ENCODE measurements around the gene DGKE. TPM values are rescaled to one million over a fixed set of nuclear protein-coding genes. Genes with fewer than 3 reads are reported as not detected.

DGKE gene
- total RNA-seq, 2 donors from 2014 or later: 7.8 to 10.5 TPM

GRCh38 chr17:56820207-56820606 lies 13.7 kb upstream of the DGKE start:
- Histone ChIP-seq H3K9me3 (no peaks in the 10 kb centered on the region), H3K4me1 (no peaks in the 10 kb centered on the region), H3K27ac (no peak overlapping the region), H3K36me3 (no peaks in the 10 kb centered on the region), H3K4me3 (no peak overlapping the region), H3K27me3 (no peaks in the 10 kb centered on the region), H3K9ac (ENCODE audit: low read depth in 2 of 2, low read length in 2 of 2) (no peak overlapping the region)
- TF ChIP-seq CTCF (IDR thresholded peaks at IDR 0.05): no peak
- DNase-seq: no peak
- intact Hi-C loops (cut with DNase I): loop anchor here (2.0 kb wide), 1 partner anchor 119 kb away; no protein-coding TSS in a partner anchor

GRCh38 chr17:56821847-56822534 lies 12.0 kb upstream of the DGKE start:
- Histone ChIP-seq H3K4me1 (no peaks in the 10 kb centered on the region), H3K9me3 (no peaks in the 10 kb centered on the region), H3K27me3 (no peaks in the 10 kb centered on the region), H3K27ac (no peak overlapping the region), H3K4me3 (no peak overlapping the region), H3K9ac (ENCODE audit: low read depth in 2 of 2, low read length in 2 of 2) (no peak overlapping the region), H3K36me3 (no peaks in the 10 kb centered on the region)
- no peak for DNase-seq
- intact Hi-C loops (cut with DNase I): loop anchor here (2.0 kb wide), 1 partner anchor 117 kb away; no protein-coding TSS in a partner anchor
- TF ChIP-seq CTCF (IDR thresholded peaks at IDR 0.05): no peak

GRCh38 chr17:56822725-56823124 lies 11.2 kb upstream of the DGKE start:
- no peaks in the 10 kb centered on the region for H3K9me3 ChIP-seq
- no peak overlapping the region for H3K27ac ChIP-seq
- intact Hi-C loops (cut with DNase I): no loop called here
- no peak for TF ChIP-seq CTCF (IDR thresholded peaks at IDR 0.05)
- H3K4me3 ChIP-seq: no peak overlapping the region
- no peak for DNase-seq
- no peaks in the 10 kb centered on the region for H3K4me1 ChIP-seq
- H3K27me3 ChIP-seq: no peaks in the 10 kb centered on the region
- no peaks in the 10 kb centered on the region for H3K36me3 ChIP-seq
- no peak overlapping the region for H3K9ac ChIP-seq (ENCODE audit: low read depth in 2 of 2, low read length in 2 of 2)

GRCh38 chr17:56823848-56824247 lies 10.1 kb upstream of the DGKE start:
- Histone ChIP-seq H3K27me3 (no peaks in the 10 kb centered on the region), H3K9me3 (no peaks in the 10 kb centered on the region), H3K36me3 (no peaks in the 10 kb centered on the region), H3K4me1 (no peaks in the 10 kb centered on the region), H3K27ac (no peak overlapping the region), H3K9ac (ENCODE audit: low read depth in 2 of 2, low read length in 2 of 2) (no peak overlapping the region), H3K4me3 (no peak overlapping the region)
- no peak for TF ChIP-seq CTCF (IDR thresholded peaks at IDR 0.05)
- intact Hi-C loops (cut with DNase I): no loop called here
- DNase-seq: peak; percentile 52

- no peak overlapping the region for H3K4me3 ChIP-seq
- H3K27me3 ChIP-seq: no peaks in the 10 kb centered on the region
- no peaks in the 10 kb centered on the region for H3K36me3 ChIP-seq
- intact Hi-C loops (cut with DNase I): no loop called here
- H3K27ac ChIP-seq: no peak overlapping the region
- DNase-seq: no peak
- no peak for TF ChIP-seq CTCF (IDR thresholded peaks at IDR 0.05)
- H3K4me1 ChIP-seq: no peaks in the 10 kb centered on the region
- no peaks in the 10 kb centered on the region for H3K9me3 ChIP-seq
- H3K9ac ChIP-seq (ENCODE audit: low read depth in 2 of 2, low read length in 2 of 2): no peak overlapping the region
Observed at GRCh38 chr17:56824503-56824902, 9.4 kb upstream of the DGKE start.
